Thymus (tissue), 11 donors: Measurements from ENCODE around the gene HCAR3. TPM values are rescaled to one million over a fixed set of nuclear protein-coding genes. Genes with fewer than 3 reads are reported as not detected.
"Not testable (repeated sequence)": the region's sequence is repeated elsewhere in the genome, so short reads cannot be mapped to it uniquely, and the experiment has no call there.

Source experiments
- DNase-seq, 9 donors: peaks; one replicate each; pipeline ENCODE4 v3.0.0-alpha.2; 2013; ENCODE audit warnings: low spot score in 9 of 9, low read depth in 6 of 9, missing footprints in 1 of 9
- H3K27ac ChIP-seq, 2 donors: one replicate each; pipeline ENCODE4 v1.5.1; 2013; ENCODE audit warnings: control low read depth in 1 of 2, low read depth in 1 of 2, low read length in 1 of 2, mild to moderate bottlenecking in 1 of 2, moderate library complexity in 1 of 2
- H3K27me3 ChIP-seq, 2 donors: one replicate each; pipeline ENCODE4 v1.5.1; 2013; ENCODE audit warnings: low read length in 1 of 2; ENCODE audit not compliant: control insufficient read depth in 2 of 2, insufficient read depth in 1 of 2
- H3K36me3 ChIP-seq, 2 donors: one replicate each; pipeline ENCODE4 v1.5.1; 2013; ENCODE audit warnings: low read length in 1 of 2, mild to moderate bottlenecking in 1 of 2, moderate library complexity in 1 of 2; ENCODE audit not compliant: control insufficient read depth in 2 of 2, insufficient read depth in 2 of 2
- H3K4me1 ChIP-seq, 2 donors: one replicate each; pipeline ENCODE4 v1.5.1; 2013; ENCODE audit warnings: low read length in 2 of 2; ENCODE audit not compliant: control insufficient read depth in 2 of 2, insufficient read depth in 2 of 2
- H3K4me3 ChIP-seq, 2 donors: one replicate each; pipeline ENCODE4 v1.5.1; 2013; ENCODE audit warnings: low read length in 2 of 2, control low read depth in 1 of 2, mild to moderate bottlenecking in 1 of 2
- H3K9me3 ChIP-seq, 2 donors: one replicate each; pipeline ENCODE4 v1.5.1; 2013; ENCODE audit warnings: low read length in 1 of 2, mild to moderate bottlenecking in 1 of 2; ENCODE audit not compliant: control insufficient read depth in 2 of 2, insufficient read depth in 1 of 2
- WGBS: extraction: QIAGEN DNeasy Blood & Tissue Kit; methylation state at CpG from one replicate; pipeline ENCODE4 v1.1.7; 2013; 5-methylcytosine and 5-hydroxymethylcytosine counted together
- polyA plus RNA-seq: library from polyadenylated mRNA; stranded (reverse); fragments of 200-250 nt; gene quantifications from one replicate; pipeline ENCODE4 v1.2.3, GENCODE V29; 2013
- total RNA-seq: library from RNA; stranded (reverse); fragments of 120-200 nt; gene quantifications from one replicate; pipeline ENCODE4 v1.2.4, GENCODE V29; 2013
- donor health status: healthy.

HCAR3 gene
- total and polyA plus RNA-seq, 2 donors: 0.47 to 1.8 TPM

DNA sequence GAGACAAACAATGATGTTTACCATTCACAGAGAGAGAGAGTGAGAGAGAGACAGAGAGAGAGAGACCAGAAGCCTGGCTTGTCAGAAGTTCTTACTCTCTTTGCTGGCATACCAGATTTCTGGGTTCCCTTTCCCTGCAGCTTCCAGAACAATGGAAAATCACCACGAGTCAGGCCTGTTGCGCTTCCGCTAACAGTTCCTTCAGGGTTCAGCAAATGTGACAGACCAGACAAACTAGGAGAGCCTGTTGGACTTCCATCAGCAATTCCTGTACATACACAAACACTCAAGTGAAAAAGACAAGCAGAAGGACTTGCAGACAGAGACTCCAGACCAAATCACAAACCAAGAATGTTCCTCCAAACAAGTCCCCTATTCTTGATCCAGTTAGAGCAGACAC, 7.3 kb downstream of the HCAR3 start:
- DNase-seq, H3K27me3 ChIP-seq, H3K36me3 ChIP-seq, H3K27ac ChIP-seq, H3K9me3 ChIP-seq, H3K4me1 ChIP-seq, H3K4me3 ChIP-seq: not testable (repeated sequence)
- no CpG with 5 or more reads among the region's 3 CpGs for WGBS

DNA sequence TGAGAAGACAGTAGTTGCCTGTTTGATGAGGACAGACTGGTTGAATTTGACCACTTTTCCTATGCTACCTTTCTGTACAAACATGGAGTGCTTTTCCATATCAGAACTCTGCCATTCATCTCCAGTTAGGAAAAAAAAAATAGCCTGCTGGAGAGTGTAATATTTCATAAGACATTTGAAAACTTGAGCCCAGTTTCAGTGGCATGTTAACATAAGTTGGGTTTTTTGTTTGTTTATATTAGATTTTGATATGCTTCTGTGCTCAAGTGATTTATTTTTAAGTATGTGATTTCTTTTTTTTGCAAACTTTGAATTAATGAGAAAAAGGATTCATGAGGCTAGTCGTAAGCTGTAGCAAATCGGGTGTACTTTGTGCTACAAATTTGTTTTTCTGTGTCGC, 12.8 kb downstream of the HCAR3 start:
- H3K27ac ChIP-seq, DNase-seq, H3K9me3 ChIP-seq, H3K36me3 ChIP-seq, H3K4me1 ChIP-seq, H3K4me3 ChIP-seq, H3K27me3 ChIP-seq: not testable (repeated sequence)
- WGBS: 93% methylated on average over 3 of the region's 3 CpGs

- not testable (repeated sequence) for H3K9me3 ChIP-seq, H3K4me3 ChIP-seq, H3K27me3 ChIP-seq, H3K36me3 ChIP-seq, DNase-seq, H3K27ac ChIP-seq, H3K4me1 ChIP-seq
- WGBS: 93% methylated on average over 22 of the region's 22 CpGs
Observed at GRCh38 chr12:122702890-122703611, 13.6 kb downstream of the HCAR3 start, which contains the start of gene HCAR2. Gene HCAR2 (minus strand): TSS chr12:122703357. CDS start chr12:122703283, 74 bp downstream.

GRCh38 chr12:122701481-122701880, 15.1 kb downstream of the HCAR3 start:
- 87% methylated on average over 4 of the region's 4 CpGs for WGBS
- H3K27me3 ChIP-seq, H3K4me1 ChIP-seq, H3K4me3 ChIP-seq, DNase-seq, H3K27ac ChIP-seq, H3K9me3 ChIP-seq, H3K36me3 ChIP-seq: not testable (repeated sequence)

DNA sequence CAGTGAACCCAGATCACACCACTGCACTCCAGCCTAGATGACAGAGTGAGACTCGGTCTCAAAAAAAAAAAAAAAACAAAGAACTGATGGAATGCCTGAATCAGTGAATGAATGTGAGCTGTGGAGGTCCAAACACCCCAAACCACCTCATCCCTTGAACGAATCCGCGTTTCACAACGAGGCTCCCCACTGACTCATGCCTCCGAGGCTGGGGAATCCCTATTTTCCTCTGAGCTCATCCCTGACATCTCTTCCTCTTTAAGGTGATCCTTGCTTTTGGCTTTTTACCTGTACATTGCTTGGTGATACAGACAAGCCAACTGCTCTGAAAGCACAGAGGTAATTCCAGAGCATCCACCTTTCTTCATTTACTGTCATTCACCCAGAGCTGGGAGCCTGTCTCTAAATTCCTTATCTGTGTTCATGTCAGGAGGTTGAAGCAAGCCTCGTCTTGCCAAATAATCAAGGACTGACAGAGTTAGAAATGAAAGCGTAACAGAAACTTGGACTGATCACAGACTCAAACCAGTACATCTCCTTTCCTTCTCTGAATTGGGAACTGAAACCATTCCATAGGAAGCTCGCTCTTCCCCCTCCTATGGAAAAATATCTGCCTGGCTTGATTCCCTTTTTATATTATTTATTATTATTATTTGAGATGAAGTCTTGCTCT, 16.4 kb downstream of the HCAR3 start:
- not testable (repeated sequence) for H3K4me3 ChIP-seq, H3K4me1 ChIP-seq, DNase-seq, H3K27ac ChIP-seq, H3K27me3 ChIP-seq, H3K36me3 ChIP-seq, H3K9me3 ChIP-seq
- no CpG with 5 or more reads among the region's 9 CpGs for WGBS

DNA sequence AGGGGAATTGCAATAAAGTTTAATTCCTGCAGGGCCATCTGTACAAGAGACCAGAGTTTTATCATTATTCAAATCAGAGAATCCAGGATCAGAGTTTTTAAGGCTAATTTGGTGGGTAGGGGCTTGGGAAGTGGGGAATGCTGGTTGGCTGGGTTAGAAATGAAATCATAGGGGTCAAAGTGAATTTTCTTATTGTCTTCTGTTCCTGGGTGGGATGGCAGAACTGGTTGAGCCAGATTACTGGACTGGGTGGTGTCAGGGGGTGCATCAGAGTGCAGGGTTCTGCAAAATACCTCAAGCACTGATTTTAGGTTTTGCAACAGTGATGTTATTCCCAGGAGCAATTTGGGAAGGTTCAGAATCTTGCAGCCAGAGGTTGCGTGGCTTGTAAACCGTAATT, 19.7 kb downstream of the HCAR3 start:
- WGBS: 95% methylated on average over 2 of the region's 2 CpGs
- H3K27me3 ChIP-seq, DNase-seq, H3K36me3 ChIP-seq, H3K4me3 ChIP-seq, H3K9me3 ChIP-seq, H3K4me1 ChIP-seq, H3K27ac ChIP-seq: not testable (repeated sequence)

GRCh38 chr12:122691566-122691965, 25.0 kb downstream of the HCAR3 start:
- 87% methylated on average over 3 of the region's 3 CpGs for WGBS
- H3K27me3 ChIP-seq: no peaks in the 10 kb centered on the region

GRCh38 chr12:122688291-122688690, 28.3 kb downstream of the HCAR3 start:
- Histone ChIP-seq H3K27ac (no peak overlapping the region), H3K9me3 (no peaks in the 10 kb centered on the region), H3K27me3 (no peaks in the 10 kb centered on the region), H3K36me3 (no peaks in the 10 kb centered on the region), H3K4me1 (no peaks in the 10 kb centered on the region), H3K4me3 (no peak overlapping the region)
- DNase-seq: no peak
- 99% methylated on average over 3 of the region's 3 CpGs for WGBS

More at GRCh38 chr12:122691566-122691965, 25.0 kb downstream of the HCAR3 start:
- Histone ChIP-seq H3K9me3 (no peaks in the 10 kb centered on the region), H3K27ac (no peak overlapping the region), H3K36me3 (no peaks in the 10 kb centered on the region), H3K4me3 (no peak overlapping the region), H3K4me1 (no peaks in the 10 kb centered on the region)
- DNase-seq: no peak

- H3K9me3 ChIP-seq: no peaks in the 10 kb centered on the region
- DNase-seq: no peak
- no peaks in the 10 kb centered on the region for H3K27me3 ChIP-seq
- H3K4me1 ChIP-seq: no peaks in the 10 kb centered on the region
- H3K36me3 ChIP-seq: no peaks in the 10 kb centered on the region
- no peak overlapping the region for H3K4me3 ChIP-seq
- H3K27ac ChIP-seq: no peak overlapping the region
- 83% methylated on average over 5 of the region's 5 CpGs for WGBS
Observed at GRCh38 chr12:122687086-122687485, 29.5 kb downstream of the HCAR3 start.
